Urinary bladder (tissue), 4 donors: ENCODE data around the gene ABCA1. TPM values are rescaled to one million over a fixed set of nuclear protein-coding genes. Genes with fewer than 3 reads are reported as not detected.

Experiments used
- DNase-seq: peaks from one replicate; pipeline ENCODE4 v3.0.0-alpha.2; 2015; ENCODE audit errors: extremely low spot score
- H3K27ac ChIP-seq: one replicate; pipeline ENCODE4 v1.5.1; 2013; ENCODE audit warnings: low read depth, mild to moderate bottlenecking, moderate library complexity
- H3K36me3 ChIP-seq: one replicate; pipeline ENCODE4 v1.6.1; 2013; ENCODE audit warnings: mild to moderate bottlenecking, moderate library complexity; ENCODE audit not compliant: insufficient read depth
- H3K4me1 ChIP-seq: one replicate; pipeline ENCODE4 v1.6.1; 2013; ENCODE audit warnings: mild to moderate bottlenecking, moderate library complexity; ENCODE audit not compliant: insufficient read depth
- H3K4me3 ChIP-seq: one replicate; pipeline ENCODE4 v1.5.1; 2013; ENCODE audit warnings: low read depth, low read length
- WGBS: extraction: QIAGEN DNeasy Blood & Tissue Kit; methylation state at CpG from one replicate; pipeline ENCODE4 v1.1.7; 2013; 5-methylcytosine and 5-hydroxymethylcytosine counted together
- polyA plus RNA-seq: library from polyadenylated mRNA; stranded (reverse); fragments of 200-250 nt; gene quantifications from one replicate; pipeline ENCODE4 v1.2.3, GENCODE V29; 2013
- total RNA-seq: library from RNA; depleted of rRNA; stranded (reverse); fragments of >200 nt; gene quantifications from one replicate; pipeline ENCODE4 v1.2.3, GENCODE V29; 2014
- donor health status: healthy with polysubstance abuse.
- donor health status: healthy.

The ABCA1 gene
- total and polyA plus RNA-seq, 2 donors, result 14.2 to 46.9 TPM

GRCh38 chr9:104794070-104794469, 133.9 kb downstream of the ABCA1 start:
- WGBS, result 98% methylated on average over 2 of the region's 2 CpGs
- H3K36me3 ChIP-seq, result peaks cover 7% of the 10 kb centered on the region

DNA sequence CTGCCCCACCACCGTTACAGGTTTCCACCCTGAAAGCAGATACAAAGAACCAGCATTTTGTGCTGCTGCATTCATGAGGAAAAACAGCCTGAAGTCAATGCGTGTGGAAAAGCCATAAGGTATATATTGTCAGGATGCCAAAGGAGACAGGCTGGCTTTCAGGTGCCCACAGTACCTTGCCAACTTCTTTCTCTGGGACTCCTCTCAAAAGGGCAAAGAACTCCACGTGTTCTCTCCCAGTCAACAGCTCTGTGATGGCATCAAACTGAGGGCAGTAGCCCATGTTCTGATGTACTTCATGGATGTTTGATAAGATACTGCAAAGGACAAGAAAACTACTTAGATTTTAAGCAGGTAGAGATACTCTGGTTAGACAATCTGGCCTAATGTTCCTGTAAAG, 139.7 kb downstream of the ABCA1 start:
- no peak for DNase-seq
- WGBS, result 87% methylated on average over 3 of the region's 3 CpGs
- H3K27ac ChIP-seq, result no peak overlapping the region
- H3K4me1 ChIP-seq, result no peaks in the 10 kb centered on the region
- no peak overlapping the region for H3K4me3 ChIP-seq
- H3K36me3 ChIP-seq, result peaks cover 8% of the 10 kb centered on the region

More at GRCh38 chr9:104794070-104794469, 133.9 kb downstream of the ABCA1 start:
- Histone ChIP-seq H3K4me3 (no peak overlapping the region), H3K27ac (no peak overlapping the region), H3K4me1 (no peaks in the 10 kb centered on the region)
- no peak for DNase-seq

DNA sequence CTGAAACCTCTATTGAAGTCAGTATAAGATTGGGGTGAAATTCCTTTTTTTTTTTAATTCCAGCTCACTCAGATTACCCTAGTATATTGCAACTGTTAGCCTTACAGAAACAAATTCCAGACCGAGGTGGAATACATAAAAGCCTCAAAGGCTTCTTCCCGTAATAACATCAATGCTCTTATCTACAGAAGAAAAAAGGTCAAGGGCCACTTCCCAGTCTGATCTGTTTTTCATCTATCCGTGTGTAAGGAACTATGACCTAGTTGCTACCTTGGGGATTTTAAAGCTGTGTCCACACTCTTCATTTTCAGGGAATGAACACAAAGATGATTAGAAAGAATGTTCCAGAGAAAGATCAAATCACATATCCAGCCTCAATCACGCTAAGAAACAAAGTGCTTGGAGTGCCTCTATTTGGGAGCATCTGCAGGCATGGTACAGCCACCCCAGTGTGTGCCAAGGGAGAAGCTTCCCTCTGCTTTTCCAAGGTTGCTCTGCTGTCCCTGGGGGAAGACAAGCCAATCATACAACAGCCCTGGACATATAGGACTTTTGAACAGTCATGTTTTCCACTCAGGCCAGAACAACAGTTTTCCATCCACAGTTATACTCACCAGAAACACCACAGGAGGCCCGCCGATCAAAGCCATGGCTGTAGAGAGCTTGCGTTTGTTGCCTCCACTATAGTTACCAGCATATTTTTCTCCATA, 140.5 kb downstream of the ABCA1 start:
- 51% methylated on average over 7 of the region's 7 CpGs for WGBS
- no peak for DNase-seq
- Histone ChIP-seq H3K4me1 (no peaks in the 10 kb centered on the region), H3K27ac (no peak overlapping the region), H3K4me3 (no peak overlapping the region), H3K36me3 (peaks cover 11% of the 10 kb centered on the region)

DNA sequence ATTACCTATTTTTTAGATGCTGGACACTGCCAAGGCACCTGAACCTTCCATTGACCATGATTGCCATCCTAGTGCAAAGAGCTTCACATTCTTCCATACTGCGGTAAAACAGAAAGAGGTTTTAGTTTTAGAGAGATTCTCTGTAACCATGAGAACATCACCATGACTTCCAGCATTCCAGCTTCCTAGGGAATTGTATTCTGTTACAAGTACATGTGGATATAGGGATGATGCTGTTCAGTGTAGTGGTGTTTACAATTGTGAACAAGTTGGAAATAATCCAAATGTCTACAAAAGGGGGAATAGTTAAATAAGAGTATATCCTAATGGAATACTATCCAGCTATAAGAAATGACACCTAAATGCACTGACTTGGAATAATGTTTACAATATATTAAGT, 141.7 kb downstream of the ABCA1 start:
- Histone ChIP-seq H3K27ac (no peak overlapping the region), H3K36me3 (peaks cover 11% of the 10 kb centered on the region), H3K4me1 (no peaks in the 10 kb centered on the region), H3K4me3 (no peak overlapping the region)
- 93% methylated on average over 1 of the region's 1 CpG for WGBS
- no peak for DNase-seq

- DNase-seq, result no peak
- 68% methylated on average over 2 of the region's 2 CpGs for WGBS
- Histone ChIP-seq H3K4me1 (no peaks in the 10 kb centered on the region), H3K36me3 (peaks cover 11% of the 10 kb centered on the region), H3K4me3 (no peak overlapping the region), H3K27ac (no peak overlapping the region)
Observed at GRCh38 chr9:104784098-104784497, 143.9 kb downstream of the ABCA1 start.

- Histone ChIP-seq H3K36me3 (peaks cover 11% of the 10 kb centered on the region), H3K4me1 (no peaks in the 10 kb centered on the region), H3K4me3 (no peak overlapping the region), H3K27ac (no peak overlapping the region)
- no peak for DNase-seq
- WGBS, result 89% methylated on average over 4 of the region's 4 CpGs
Observed at GRCh38 chr9:104783588-104783987, 144.4 kb downstream of the ABCA1 start.

- no peak overlapping the region for H3K27ac ChIP-seq
- peaks cover 7% of the 10 kb centered on the region for H3K36me3 ChIP-seq
- H3K4me3 ChIP-seq, result no peak overlapping the region
- DNase-seq, result no peak
- 97% methylated on average over 1 of the region's 1 CpG for WGBS
- peaks cover 2% of the 10 kb centered on the region for H3K4me1 ChIP-seq
Observed at GRCh38 chr9:104780796-104781395, 147.1 kb downstream of the ABCA1 start.

- DNase-seq, result no peak
- Histone ChIP-seq H3K4me3 (no peak overlapping the region), H3K27ac (no peak overlapping the region), H3K36me3 (peaks cover 3% of the 10 kb centered on the region), H3K4me1 (peaks cover 2% of the 10 kb centered on the region)
- 90% methylated on average over 9 of the region's 9 CpGs for WGBS
Observed at GRCh38 chr9:104779946-104780535, 147.9 kb downstream of the ABCA1 start.

DNA sequence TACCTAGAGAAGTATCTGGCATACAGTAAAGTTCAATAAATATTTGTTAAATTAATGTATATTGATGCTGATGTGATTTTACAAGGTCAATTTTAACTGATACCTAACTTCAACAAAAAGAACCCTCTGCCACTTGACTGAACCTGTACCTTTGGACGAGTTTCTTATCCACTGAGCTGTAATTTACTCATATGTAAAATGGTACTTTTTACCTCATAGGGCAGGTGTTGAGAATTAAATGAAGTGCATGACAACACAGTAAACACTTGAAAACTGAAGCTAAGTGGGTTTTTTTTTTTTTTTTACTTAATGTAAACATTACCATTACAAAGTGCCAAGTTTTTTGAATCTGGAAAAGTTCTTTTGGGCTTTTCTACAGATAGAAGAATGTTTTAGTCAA, 148.6 kb downstream of the ABCA1 start:
- 90% methylated on average over 1 of the region's 1 CpG for WGBS
- peaks cover 2% of the 10 kb centered on the region for H3K4me1 ChIP-seq
- peaks cover 3% of the 10 kb centered on the region for H3K36me3 ChIP-seq
- H3K4me3 ChIP-seq, result no peak overlapping the region
- DNase-seq, result no peak
- H3K27ac ChIP-seq, result no peak overlapping the region

DNA sequence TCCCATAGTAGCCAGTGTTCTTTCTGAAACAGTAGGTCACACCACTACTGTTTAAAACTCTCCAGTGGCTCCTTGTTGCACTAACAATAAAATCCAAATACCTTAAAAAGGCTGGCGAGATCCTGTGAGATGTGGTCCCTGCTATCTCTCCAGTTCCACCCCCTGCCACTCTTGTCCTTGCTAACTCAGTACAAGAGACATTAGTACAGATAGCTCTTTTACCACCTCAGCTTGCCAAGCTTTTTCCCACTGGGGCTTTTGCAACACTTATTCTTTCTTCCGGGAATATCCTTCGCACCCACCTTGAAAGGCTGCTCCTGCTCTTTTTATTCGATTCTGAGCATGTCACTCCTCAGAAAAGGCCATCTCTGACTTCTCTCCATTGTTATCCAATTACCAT, 149.2 kb downstream of the ABCA1 start:
- Histone ChIP-seq H3K4me3 (no peak overlapping the region), H3K36me3 (peaks cover 3% of the 10 kb centered on the region), H3K4me1 (peaks cover 2% of the 10 kb centered on the region), H3K27ac (no peak overlapping the region)
- WGBS, result 91% methylated on average over 4 of the region's 4 CpGs
- DNase-seq, result no peak

DNA sequence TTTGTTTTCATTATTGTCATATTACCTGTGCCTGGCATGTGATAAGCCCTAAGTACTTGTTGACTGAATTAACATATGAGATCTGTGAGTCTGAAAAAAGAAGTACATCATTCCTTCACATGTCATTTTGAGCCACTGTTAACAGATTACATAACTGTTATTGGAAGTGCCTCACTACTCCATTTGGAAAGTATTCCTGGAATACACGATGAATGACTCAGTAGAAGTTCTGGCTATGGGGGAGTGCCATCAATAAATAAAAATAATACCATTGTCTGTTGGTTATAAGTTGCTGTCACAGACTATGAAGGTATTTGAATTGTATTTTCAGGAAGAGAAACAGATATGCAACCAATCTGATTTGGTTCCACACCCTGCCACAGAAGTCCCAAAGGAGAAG, 151.2 kb downstream of the ABCA1 start:
- WGBS, result 48% methylated on average over 1 of the region's 1 CpG
- Histone ChIP-seq H3K4me3 (no peak overlapping the region), H3K27ac (no peak overlapping the region), H3K36me3 (no peaks in the 10 kb centered on the region), H3K4me1 (peaks cover 2% of the 10 kb centered on the region)
- DNase-seq, result no peak

GRCh38 chr9:104775976-104776375, 152.0 kb downstream of the ABCA1 start:
- Histone ChIP-seq H3K4me3 (no peak overlapping the region), H3K27ac (no peak overlapping the region), H3K4me1 (peaks cover 2% of the 10 kb centered on the region), H3K36me3 (no peaks in the 10 kb centered on the region)
- no peak for DNase-seq
- WGBS, result 93% methylated on average over 2 of the region's 2 CpGs

DNA sequence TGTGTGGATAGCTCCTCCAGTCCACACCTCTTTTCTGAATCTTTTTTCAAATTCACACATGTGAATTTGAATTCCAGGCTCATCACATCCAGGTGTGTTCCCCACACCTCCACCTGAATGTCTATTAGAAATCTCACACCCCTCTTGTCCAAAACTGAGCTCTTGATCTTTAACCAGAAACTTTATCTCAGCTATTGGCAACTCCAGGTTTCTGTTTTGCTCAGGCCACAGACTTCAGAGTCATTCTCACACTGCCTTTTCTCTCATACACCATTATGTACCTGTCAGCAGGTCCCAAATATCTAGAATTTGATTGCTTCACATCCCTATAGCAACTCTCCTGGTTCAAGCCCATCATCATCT, 152.4 kb downstream of the ABCA1 start:
- H3K27ac ChIP-seq, result no peak overlapping the region
- no peaks in the 10 kb centered on the region for H3K36me3 ChIP-seq
- no peak overlapping the region for H3K4me3 ChIP-seq
- DNase-seq, result no peak
- H3K4me1 ChIP-seq, result peaks cover 2% of the 10 kb centered on the region

DNA sequence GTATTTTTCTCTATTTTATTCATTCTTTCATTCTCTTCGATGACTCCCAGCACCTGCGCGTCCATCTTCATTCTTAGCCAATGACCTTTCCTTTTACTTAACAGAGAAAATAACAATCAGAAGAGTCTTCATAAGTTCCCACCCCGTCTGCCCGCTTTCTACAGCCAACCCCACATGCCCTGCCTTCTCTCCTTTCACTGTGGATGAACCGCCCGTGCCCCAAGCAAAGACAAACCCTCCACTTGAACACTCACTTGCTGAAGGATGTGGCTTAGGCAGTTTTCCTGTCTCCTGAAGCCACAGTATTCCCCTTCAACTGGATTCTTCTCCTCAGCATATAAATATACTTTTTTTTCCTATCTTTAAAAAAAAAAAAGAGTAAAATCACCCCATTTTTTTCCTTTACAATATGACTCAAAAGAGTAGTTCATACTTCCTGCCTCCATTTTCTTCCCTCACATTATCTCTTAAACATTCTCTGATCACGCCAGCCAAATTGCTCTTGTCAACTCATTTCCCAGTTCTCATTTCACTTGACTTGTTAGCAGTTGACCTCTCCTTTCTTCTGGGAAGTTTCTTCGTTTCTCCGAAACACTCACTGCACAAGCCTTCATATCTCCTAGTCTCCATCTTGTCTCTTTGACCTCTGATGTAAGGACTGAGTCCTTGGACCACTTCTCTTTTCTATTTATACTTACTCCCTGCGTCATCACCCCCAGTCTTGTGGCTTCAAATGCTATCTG, 153.0 kb downstream of the ABCA1 start:
- no peak overlapping the region for H3K4me3 ChIP-seq
- H3K4me1 ChIP-seq, result peaks cover 2% of the 10 kb centered on the region
- no peak for DNase-seq
- WGBS, result 90% methylated on average over 11 of the region's 11 CpGs
- H3K36me3 ChIP-seq, result no peaks in the 10 kb centered on the region
- H3K27ac ChIP-seq, result no peak overlapping the region
